ENCODE measurements around the gene DNLZ.
"Not testable (repeated sequence)": the region's sequence is repeated elsewhere in the genome, so short reads cannot be mapped to it uniquely, and the experiment has no call there.

The DNLZ gene

GRCh38 chr9:136331030-136331429 is 32.5 kb downstream of the DNLZ start:
- DNase-seq (ENCODE audit: low spot score) = no peak

DNA sequence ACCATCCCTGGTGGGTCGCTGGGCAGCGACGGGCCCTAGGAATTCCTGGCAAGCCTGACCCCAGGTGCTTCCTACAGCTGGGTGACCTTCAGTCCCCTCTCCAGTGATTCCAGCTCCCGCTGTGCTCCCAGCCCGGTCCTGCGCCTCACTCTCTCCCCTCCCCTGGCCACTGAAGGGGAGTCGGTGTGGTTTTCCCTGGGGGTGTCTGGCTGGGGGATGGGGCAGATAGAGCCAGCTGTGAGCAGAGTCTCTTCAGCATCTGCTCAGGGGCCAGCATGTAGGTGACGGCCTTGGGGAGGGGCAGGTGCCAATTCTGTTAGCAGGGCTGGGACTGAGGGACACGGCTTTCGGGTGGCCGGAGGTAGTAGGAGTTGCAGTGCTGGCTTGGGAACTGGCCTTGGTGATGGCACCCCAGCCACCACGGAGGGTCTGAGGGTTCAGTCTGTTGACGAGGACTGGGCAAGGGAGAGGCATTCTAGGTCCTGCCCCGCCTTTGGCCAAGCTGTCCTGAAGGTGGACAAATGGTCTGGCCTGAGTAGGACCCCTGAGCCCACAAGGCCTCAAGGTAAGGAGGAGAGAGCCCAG is 33.0 kb downstream of the DNLZ start:
- no peak for DNase-seq (ENCODE audit: low spot score)

GRCh38 chr9:136329636-136330405 is 33.7 kb downstream of the DNLZ start:
- no peak for DNase-seq (ENCODE audit: low spot score)

GRCh38 chr9:136329211-136329627 is 34.3 kb downstream of the DNLZ start:
- no peak for DNase-seq (ENCODE audit: low spot score)

DNA sequence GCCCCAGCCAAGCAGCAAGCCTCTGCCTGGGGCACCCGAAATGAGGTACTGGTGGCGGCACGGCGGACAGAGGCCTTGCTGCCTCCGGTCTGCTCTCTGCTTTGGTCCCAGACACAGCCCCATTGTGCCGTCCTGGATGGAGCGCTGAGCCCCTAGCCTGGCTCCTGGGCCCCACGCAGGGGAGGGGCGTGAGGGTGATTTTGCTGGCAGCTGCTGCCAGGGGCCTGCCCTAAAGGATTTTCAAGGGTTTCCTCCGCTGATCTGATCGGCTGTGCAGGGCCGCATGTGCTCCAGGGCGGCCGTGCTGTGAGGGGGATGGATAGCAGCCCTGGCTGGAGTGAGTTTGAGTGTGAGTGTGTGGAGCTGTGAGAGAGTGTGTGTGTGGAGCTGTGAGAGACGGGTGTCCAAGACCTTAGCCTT is 34.9 kb downstream of the DNLZ start:
- no peak for DNase-seq (ENCODE audit: low spot score)

GRCh38 chr9:136328011-136328621 is 35.4 kb downstream of the DNLZ start:
- peak; percentile 62 for DNase-seq (ENCODE audit: low spot score)

DNA sequence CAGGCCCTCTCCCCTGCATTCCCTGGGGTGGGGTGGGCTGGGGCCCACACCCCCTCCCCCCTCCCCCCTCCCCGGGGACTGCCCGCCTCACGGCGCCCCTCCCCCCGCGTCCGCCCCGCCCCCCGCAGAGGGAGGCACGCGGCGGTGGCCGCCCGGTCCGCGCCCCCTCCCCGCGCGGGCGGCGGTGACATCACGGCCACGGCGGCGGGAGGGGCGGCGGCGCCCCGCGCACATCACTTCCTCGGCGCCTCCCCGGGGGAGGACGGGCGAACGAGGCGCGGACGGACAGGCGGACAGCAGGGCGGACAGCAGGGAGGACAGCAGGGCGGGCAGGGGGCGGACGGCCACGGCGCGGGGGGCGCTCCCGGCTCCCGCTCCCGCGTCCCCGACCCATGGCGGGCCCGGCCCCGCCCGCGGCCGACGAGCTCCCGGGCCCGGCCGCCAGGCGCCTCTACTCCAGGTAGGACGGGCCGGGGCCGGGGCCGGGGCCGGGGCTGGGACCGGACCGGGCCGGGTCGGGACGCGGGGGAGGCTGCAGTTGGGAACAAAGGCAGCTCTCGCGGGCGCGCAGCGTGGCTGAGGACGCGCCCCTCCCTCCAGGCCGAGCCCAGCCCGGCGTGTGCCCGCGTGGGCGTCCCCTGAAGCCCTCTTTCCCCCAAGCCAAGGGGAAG is 36.1 kb downstream of the DNLZ start, which contains the start of gene GPSM1:
Gene GPSM1 (plus strand): TSS at position 236 of the 671 bp plus-strand sequence. CDS start 157 bp downstream, at position 393.
- DNase-seq (ENCODE audit: low spot score) = peak; percentile 56

GRCh38 chr9:136326761-136327303 is 36.7 kb downstream of the DNLZ start:
- no peak for DNase-seq (ENCODE audit: low spot score)

DNA sequence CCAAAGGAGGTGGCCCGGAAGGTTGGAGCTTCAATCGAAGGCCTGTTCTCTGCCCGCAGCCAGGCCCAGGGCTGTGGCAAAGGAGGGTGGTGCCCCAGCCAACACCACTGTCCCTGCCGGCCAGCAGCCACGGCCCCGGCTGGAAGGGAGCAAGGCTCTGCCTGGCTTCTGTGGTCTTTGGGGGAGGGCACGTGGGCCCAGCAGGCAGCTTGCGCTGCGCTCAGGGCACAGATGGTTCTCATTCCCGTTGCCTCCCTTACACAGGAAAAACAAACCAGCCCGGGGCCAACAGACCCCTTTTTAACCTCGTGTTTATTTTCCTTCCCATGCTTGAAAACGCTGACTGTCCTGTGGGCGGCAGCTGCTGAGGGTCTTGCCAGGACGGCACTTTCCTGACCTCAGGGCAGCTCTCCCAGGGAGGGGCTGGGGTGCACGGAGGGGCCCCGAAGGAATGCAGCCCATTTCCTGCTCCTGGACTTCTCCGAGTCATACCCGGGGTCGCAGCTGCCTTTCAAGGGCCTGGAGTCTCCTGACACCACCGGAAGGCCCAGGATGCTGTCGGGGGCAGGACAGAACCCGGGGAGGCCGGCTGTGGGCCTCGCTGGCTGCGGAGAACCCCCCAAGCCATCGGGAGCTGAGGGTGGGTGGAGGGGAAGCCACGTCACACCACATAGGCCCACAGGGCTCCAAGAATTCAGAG is 37.3 kb downstream of the DNLZ start:
- DNase-seq (ENCODE audit: low spot score) = no peak

- DNase-seq (ENCODE audit: low spot score) = no peak
Observed at GRCh38 chr9:136325358-136325757, 38.2 kb downstream of the DNLZ start.

DNA sequence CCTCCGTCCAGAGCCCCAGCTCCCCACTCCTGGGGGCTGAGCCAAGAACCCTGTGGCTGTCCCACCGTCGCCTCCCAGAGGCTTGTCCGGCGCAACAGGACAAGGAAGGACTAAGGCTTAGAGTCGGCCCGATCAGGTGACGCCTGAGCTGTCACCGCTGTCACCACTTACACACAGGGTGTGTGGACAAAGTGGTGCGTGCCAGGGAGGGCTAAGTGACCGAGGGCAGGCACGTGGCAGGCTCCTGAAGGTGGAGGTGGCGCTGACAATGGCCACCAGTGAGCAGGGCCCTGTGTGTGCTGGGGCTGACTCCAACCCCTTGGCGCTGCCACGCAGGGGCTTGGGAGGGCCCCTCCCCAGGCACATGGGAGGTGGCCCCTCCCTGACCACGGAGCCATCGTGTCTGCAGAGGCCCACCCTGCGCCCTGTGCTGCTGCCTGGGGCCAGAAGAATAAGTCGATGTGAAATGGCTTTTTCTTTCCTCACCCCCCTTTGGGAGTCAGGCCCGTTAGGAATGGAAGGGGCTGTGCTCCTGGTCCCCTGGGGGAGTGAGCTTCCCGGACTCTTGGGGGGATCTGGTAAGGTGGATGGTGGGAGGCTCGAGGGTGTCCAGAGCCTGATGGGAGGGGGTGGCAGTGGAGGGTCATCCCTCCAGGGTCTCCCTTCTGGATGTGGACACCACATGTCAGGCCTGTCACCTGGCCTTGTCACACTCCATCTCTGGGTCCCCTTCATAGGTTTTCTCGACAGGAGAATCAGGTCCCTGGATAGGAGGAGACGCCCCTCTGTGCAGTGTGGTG is 38.8 kb downstream of the DNLZ start:
- peak; percentile 32 for DNase-seq (ENCODE audit: low spot score)

- no peak for DNase-seq (ENCODE audit: low spot score)
Observed at GRCh38 chr9:136323371-136323789, 40.2 kb downstream of the DNLZ start.

GRCh38 chr9:136322756-136323330 is 40.7 kb downstream of the DNLZ start:
- DNase-seq (ENCODE audit: low spot score) = no peak

DNA sequence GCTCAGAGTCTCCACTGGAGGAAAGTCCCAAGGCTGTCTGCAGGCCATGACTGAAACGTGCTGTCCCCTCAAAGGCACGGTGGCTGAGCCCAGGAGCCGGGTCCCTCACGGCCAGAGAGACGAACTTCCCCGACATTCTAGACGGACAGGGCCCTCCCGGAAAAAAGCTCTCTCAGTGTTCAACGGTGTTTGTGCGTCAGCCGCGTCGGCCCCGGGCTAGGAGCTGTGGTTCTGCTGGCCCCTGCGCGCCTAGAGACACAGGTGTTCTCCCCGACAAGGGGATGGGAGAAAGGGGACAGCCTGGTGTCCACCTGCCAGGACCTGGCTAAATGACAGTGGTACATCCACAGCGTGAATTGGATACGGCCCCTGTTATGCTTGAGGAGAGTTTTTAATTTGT is 42.0 kb downstream of the DNLZ start:
- DNase-seq (ENCODE audit: low spot score) = no peak

DNA sequence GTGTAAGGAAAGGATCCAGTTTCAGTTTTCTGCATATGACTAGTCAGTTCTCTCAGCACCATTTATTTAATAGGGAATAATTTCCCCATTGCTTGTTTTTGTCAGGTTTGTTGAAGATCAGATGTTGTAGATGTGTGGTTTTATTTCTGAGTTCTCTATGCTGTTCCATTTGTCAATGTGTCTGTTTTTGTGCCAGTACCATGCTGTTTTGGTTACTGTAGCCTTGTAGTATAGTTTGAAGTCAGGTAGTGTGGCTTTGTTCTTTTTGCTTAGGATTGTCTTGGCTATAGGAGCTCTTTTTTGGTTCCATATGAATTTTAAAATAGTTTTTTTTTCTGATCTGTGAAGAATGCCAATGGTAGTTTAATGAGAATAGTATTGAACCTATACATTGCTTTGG is 42.6 kb downstream of the DNLZ start:
- DNase-seq (ENCODE audit: low spot score) = not testable (repeated sequence)

- not testable (repeated sequence) for DNase-seq (ENCODE audit: low spot score)
Observed at GRCh38 chr9:136319955-136320354, 43.6 kb downstream of the DNLZ start.

DNA sequence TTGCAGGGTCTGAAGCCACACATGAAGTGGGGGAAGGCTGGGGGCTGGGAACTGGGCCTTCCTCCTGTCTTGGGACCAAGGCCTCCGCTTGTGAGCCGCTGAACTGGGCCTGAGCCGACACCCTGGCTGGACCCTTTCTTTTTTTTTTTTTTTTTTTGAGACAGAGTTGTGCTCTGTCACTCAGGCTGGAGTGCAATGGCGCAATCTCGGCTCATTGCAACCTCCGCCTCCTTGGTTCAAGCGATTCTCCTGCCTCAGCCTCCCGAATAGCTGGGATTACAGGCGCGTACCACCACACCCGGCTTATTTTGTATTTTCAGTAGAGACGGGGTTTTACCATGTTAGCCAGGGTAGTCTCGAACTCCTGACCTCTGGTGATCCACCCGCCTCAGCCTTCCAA is 44.3 kb downstream of the DNLZ start:
- not testable (repeated sequence) for DNase-seq (ENCODE audit: low spot score)

DNA sequence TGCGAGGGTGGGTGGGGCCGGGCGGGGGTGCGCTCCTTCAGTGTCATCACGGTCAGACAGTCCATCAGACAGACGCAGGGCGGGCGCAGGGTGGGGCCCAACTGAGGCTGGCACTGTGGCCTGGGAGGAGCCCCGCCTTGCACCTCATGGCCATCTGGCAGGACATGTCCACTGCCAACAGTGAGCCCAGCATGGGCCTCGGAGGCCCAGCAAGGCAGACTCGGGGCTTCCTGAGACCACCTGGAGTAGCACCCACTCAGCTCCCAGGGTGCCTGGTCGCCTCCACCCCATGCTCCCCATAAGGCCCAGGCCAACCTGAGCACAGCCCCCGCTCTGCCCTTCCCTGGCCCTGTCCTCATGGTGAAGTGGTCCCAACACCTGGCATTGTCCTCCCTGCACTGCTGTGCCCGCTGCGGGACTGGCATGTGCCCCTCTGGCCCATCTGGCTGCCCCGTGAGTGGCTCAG is 44.7 kb downstream of the DNLZ start:
- no peak for DNase-seq (ENCODE audit: low spot score)

DNA sequence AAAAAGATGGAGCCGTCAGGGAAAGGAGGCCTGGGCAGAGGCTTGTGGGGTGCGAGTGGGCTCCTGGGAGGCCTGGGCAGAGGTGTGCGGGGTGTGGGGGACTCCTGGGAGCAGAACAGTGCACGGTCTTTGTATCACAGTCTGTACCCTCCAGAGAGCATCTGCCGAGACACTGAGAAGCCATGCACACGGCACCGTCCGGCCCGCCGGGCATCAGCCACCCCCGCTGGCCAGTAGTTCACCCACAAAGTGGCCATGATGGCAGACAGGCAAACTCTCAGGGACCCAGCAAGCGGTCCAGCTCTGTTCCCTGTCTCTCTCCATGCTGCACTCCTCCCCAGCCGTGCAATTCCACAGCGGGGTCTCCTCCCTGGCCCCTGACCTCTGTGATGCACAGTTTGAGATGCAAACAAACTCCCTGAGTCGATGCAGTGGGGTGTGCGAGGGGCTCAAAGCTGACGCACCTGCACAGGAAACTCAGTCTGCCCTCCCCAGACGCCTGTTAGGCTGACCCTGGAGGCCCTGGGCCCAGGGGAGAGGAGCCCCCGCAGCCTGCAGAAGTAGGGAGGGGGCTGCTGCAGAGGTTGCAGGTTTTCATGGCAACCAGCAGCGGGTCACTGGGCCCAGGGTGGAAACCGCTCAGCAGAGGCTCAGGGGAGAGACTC is 45.3 kb downstream of the DNLZ start:
- no peak for DNase-seq (ENCODE audit: low spot score)

DNA sequence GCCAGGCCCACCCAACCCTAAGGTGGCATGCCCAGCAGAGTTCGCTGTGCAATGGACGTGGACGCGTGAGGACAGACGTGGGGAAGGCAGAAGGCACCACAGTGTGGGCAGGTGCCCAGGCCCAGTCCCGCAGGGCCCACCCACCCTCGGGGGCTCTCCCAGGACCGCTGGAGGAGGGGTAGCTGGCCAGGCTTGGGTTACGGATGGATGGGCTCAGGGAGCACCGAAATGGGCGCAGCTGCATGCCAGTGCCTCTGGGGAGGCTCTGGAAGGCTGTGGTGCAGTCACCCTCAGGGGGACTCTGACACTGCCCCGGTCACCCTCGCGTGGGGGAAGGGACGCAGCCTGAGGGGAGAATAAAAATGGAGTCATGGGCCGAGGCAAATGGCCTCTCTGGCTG is 45.8 kb downstream of the DNLZ start:
- no peak for DNase-seq (ENCODE audit: low spot score)

Data from kidney tubule cell (primary cell).